Measurements from ENCODE around the gene ACTA2.

GRCh38 chr10:88889559-88890337, 62.8 kb downstream of the ACTA2 start:
- TF ChIP-seq CTCF (conservative IDR thresholded peaks at IDR 0.05; ENCODE audit: low read depth, low read length) = no peak
- TF ChIP-seq EZH2 (IDR thresholded peaks at IDR 0.05; ENCODE audit: low read length, unreplicated experiment) = no peak
- no peak for TF ChIP-seq EZH2phosphoT487 (IDR thresholded peaks at IDR 0.05; ENCODE audit: borderline replicate concordance, low read length)
